Neutrophil (primary cell): ENCODE data around the gene SNAI3.

Experiments used
- H3K27ac ChIP-seq: fragments of 200-600 bp; sonication (generic); 2 replicates; pipeline ENCODE4 v1.5.1; 2016; ENCODE audit warnings: mild to moderate bottlenecking, moderate library complexity
- H3K27me3 ChIP-seq: fragments of 200-600 bp; sonication (generic); 2 replicates; pipeline ENCODE4 v1.6.0; 2016; ENCODE audit warnings: mild to moderate bottlenecking
- H3K36me3 ChIP-seq: fragments of 200-600 bp; sonication (generic); 2 replicates; pipeline ENCODE4 v1.5.1; 2017
- H3K4me1 ChIP-seq, 2 experiments: fragments of 200-600 bp in 1 of 2; sonication (generic) in 1 of 2; 1 replicate in 1 of 2; 2 replicates in 1 of 2; pipeline versions ENCODE4 v1.5.1 to v1.6.1; 2013 to 2016; ENCODE audit warnings: low read depth in 1 of 2, low read length in 1 of 2, mild to moderate bottlenecking in 1 of 2, moderate library complexity in 1 of 2; ENCODE audit not compliant: control insufficient read depth in 1 of 2, insufficient read depth in 1 of 2
- H3K4me3 ChIP-seq, 2 experiments: fragments of 200-600 bp in 1 of 2; sonication (generic) in 1 of 2; 1 replicate in 1 of 2; 2 replicates in 1 of 2; pipeline ENCODE4 v1.5.1; 2013 to 2016; ENCODE audit warnings: low read depth in 1 of 2, low read length in 1 of 2, mild to moderate bottlenecking in 1 of 2, moderate library complexity in 1 of 2
- H3K9me3 ChIP-seq: fragments of 200-600 bp; sonication (generic); 2 replicates; pipeline ENCODE4 v1.5.1; 2016
- TF ChIP-seq, protein P1 (sequence below): fragments of 200-600 bp; sonication (generic); IDR thresholded peaks from 2 replicates; pipeline ENCODE4 v1.5.1; 2016; ENCODE audit warnings: antibody characterized with exemption

SNAI3 gene

DNA sequence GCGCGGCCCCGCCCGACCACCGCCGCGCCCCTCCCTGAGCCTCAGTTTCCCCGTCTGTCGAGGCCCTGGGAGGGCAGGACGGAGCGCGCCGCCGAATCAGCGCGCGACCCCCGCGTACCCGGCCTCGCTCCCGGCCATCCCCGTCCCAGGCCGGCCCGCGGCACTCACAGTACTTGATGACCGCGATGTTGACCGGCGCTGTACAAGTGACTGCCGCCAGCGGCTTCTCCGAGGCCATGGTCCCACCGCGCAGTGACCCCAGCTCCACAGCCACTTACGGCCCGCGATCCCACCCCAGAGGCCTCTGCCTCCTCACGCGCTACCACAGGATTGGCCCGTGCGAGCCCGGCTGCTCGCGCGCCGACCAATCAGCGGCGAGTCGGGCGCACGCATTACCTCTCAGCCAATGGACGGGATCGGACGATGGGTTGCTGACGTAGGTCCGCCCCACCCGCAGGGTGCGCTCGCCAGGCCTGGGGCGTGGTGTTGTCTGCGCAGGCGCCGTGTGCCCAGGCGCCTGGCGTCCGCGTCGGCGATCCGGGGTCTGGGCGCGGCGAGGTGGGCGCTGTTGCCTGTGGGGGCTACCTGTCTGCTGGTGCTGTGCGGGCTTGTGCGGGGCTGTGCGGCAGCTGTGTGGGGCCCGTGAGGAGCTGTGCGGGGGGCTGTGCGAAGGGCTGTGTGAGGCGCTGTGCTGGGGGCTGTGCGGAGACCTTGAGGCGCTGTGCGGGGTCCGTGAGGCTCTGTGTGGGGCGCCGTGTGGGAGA lies 23.3 kb downstream of the SNAI3 start, which contains the start of gene MVD:
MVD (minus strand) TSS at position 249 of the 764 bp plus-strand sequence; CDS start at position 238, 11 bp downstream.
- H3K27ac ChIP-seq: peak within 1 kb of the TSS; percentile 75
- H3K9me3 ChIP-seq: no peaks in the 10 kb centered on the region
- H3K4me1 ChIP-seq: peaks cover 15 to 16% of the 10 kb centered on the region in 2 experiments
- H3K36me3 ChIP-seq: no peaks in the 10 kb centered on the region
- H3K27me3 ChIP-seq: peaks cover 18% of the 10 kb centered on the region
- TF ChIP-seq, protein P1, sequence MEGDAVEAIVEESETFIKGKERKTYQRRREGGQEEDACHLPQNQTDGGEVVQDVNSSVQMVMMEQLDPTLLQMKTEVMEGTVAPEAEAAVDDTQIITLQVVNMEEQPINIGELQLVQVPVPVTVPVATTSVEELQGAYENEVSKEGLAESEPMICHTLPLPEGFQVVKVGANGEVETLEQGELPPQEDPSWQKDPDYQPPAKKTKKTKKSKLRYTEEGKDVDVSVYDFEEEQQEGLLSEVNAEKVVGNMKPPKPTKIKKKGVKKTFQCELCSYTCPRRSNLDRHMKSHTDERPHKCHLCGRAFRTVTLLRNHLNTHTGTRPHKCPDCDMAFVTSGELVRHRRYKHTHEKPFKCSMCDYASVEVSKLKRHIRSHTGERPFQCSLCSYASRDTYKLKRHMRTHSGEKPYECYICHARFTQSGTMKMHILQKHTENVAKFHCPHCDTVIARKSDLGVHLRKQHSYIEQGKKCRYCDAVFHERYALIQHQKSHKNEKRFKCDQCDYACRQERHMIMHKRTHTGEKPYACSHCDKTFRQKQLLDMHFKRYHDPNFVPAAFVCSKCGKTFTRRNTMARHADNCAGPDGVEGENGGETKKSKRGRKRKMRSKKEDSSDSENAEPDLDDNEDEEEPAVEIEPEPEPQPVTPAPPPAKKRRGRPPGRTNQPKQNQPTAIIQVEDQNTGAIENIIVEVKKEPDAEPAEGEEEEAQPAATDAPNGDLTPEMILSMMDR: peak; percentile 49
- H3K4me3 ChIP-seq: peak within 1 kb of the TSS; percentile 89 to 98

- H3K4me3 ChIP-seq: peak overlapping the region; percentile 89 to 98
- peaks cover 18% of the 10 kb centered on the region for H3K27me3 ChIP-seq
- H3K27ac ChIP-seq: peak overlapping the region; percentile 75
- peaks cover 15 to 16% of the 10 kb centered on the region in 2 experiments for H3K4me1 ChIP-seq
- TF ChIP-seq, protein P1: no peak
- no peaks in the 10 kb centered on the region for H3K9me3 ChIP-seq
- H3K36me3 ChIP-seq: no peaks in the 10 kb centered on the region
Observed at GRCh38 chr16:88662222-88662842, 24.0 kb downstream of the SNAI3 start.

DNA sequence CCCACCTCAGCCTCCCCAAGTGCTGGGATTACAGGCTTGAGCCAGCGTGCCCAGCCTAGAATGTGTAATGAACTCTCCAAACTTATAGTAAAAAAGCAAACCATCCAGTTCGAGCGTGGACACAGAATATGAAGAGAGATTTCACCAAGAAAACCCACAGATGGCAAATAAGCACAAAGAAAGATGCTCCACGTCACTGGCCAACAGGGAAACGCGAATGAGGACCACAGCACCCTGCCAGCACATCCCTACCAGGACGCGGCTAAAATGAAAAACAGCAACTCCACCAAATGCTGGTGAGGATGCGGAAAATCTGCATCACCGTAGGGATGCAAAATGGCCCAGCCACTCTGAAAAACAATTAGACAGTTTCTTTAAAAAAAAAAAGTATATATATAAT lies 24.8 kb downstream of the SNAI3 start:
- Histone ChIP-seq H3K4me1 (peaks cover 15 to 16% of the 10 kb centered on the region in 2 experiments), H3K36me3 (no peaks in the 10 kb centered on the region), H3K27ac (no peak overlapping the region), H3K4me3 (no peak overlapping the region), H3K9me3 (no peaks in the 10 kb centered on the region), H3K27me3 (peaks cover 18% of the 10 kb centered on the region)
- TF ChIP-seq, protein P1: no peak

DNA sequence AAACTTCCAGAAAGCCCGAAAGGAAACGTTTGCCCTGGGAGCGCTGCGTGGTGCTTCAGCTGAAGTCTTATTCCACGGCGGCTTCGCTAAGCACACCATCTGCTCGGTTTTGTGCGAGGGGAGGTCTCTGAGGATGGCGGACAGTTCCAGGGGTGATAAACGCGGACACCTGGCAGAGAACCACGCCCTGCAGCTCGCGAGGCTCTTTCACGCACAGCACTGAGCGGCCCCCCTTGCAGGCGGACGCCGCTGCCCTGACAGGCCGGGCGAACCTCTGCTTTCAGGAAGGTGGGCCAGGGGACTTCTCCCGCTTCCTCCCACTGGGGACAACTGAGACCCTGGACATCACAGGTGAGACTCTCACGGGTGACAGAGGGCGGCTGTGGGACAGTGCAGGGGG lies 27.1 kb downstream of the SNAI3 start:
- Histone ChIP-seq H3K27ac (no peak overlapping the region), H3K9me3 (no peaks in the 10 kb centered on the region), H3K4me3 (no peak overlapping the region), H3K36me3 (no peaks in the 10 kb centered on the region), H3K27me3 (peaks cover 18% of the 10 kb centered on the region), H3K4me1 (peaks cover 13% of the 10 kb centered on the region in 2 experiments)
- TF ChIP-seq, protein P1: no peak

DNA sequence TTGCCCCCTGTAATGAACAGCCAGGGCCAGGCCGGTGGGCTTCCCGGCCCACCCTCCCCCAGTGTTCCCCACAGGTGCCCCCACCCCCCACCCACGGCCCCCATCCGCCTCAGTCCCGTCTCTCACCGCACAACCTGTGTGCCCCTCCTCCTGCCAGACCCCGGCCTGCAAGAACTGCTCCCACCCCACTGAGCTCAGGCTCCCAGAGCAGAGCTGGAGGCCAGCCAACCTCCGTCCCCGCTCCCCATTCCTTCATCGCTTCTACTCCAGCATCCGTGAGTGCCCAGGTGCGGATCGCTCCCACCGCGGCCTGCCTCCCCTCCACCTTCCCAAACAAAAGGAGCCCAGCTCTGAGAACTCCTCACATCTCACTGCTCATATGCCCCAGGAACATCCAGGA lies 27.6 kb downstream of the SNAI3 start:
- Histone ChIP-seq H3K4me1 (peaks cover 8 to 9% of the 10 kb centered on the region in 2 experiments), H3K27me3 (peaks cover 18% of the 10 kb centered on the region), H3K36me3 (no peaks in the 10 kb centered on the region), H3K9me3 (no peaks in the 10 kb centered on the region), H3K27ac (no peak overlapping the region), H3K4me3 (no peak overlapping the region)
- TF ChIP-seq, protein P1: no peak
